MG63 (cell line): ENCODE data around the gene SMTNL1. TPM values are rescaled to one million over a fixed set of nuclear protein-coding genes. Genes with fewer than 3 reads are reported as not detected.

Experiments
- DNase-seq: peaks from one replicate; pipeline ENCODE4 v3.0.0-alpha.2; 2020
- H3K27me3 ChIP-seq: fragments of 250-450 bp; sonication (Bioruptor Pico); 2 replicates; pipeline ENCODE4 v1.5.1; 2020; ENCODE audit warnings: mild to moderate bottlenecking, moderate library complexity
- H3K36me3 ChIP-seq: fragments of 250-450 bp; sonication (Bioruptor Pico); 2 replicates; pipeline ENCODE4 v1.5.1; 2020; ENCODE audit warnings: mild to moderate bottlenecking, moderate library complexity
- H3K4me3 ChIP-seq: fragments of 250-450 bp; sonication (Bioruptor Pico); 2 replicates; pipeline ENCODE4 v1.5.1; 2020; ENCODE audit warnings: mild to moderate bottlenecking, moderate library complexity
- H3K9me3 ChIP-seq: fragments of 250-450 bp; sonication (Bioruptor Pico); 2 replicates; pipeline ENCODE4 v1.5.1; 2020; ENCODE audit warnings: mild to moderate bottlenecking, moderate library complexity
- total RNA-seq: library from RNA; depleted of rRNA; stranded (reverse); fragments of >200 nt; shearing (Covaris generic); gene quantifications from 2 replicates; pipeline ENCODE4 v1.2.3, GENCODE V29; 2014; ENCODE audit warnings: low replicate concordance

Gene SMTNL1
- total RNA-seq, 1 experiment from 2014 or later = not detected

DNA sequence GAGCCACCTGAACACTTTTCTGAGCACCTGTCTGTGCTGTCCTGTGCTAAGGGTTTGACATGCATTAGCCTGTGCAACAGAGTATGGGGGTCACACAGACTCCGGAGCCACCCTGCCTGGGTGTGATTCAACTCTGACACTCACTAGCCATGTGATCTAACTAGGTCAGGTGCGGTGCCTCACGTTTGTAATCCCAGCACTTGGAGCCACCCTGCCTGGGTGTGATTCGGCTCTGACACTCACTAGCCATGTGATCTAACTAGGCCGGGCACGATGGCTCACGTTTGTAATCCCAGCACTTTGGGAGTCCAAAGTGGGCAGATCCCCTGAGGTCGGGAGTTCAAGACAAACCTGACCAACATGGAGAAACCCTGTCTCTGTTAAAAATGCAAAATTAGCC is 18.6 kb downstream of the SMTNL1 start:
- H3K9me3 ChIP-seq = no peaks in the 10 kb centered on the region
- no peaks in the 10 kb centered on the region; the same call in 1 of the 2 replicates for H3K36me3 ChIP-seq
- no peak for DNase-seq
- H3K4me3 ChIP-seq = no peak overlapping the region
- H3K27me3 ChIP-seq = no peaks in the 10 kb centered on the region

- no peak overlapping the region for H3K4me3 ChIP-seq
- no peaks in the 10 kb centered on the region; the same call in none of the 2 replicates for H3K36me3 ChIP-seq
- H3K27me3 ChIP-seq = no peaks in the 10 kb centered on the region
- DNase-seq = no peak
- H3K9me3 ChIP-seq = no peaks in the 10 kb centered on the region
Observed at GRCh38 chr11:57560146-57560545, 22.8 kb downstream of the SMTNL1 start.

GRCh38 chr11:57562596-57562995 is 25.2 kb downstream of the SMTNL1 start:
- DNase-seq = no peak
- no peaks in the 10 kb centered on the region; the same call in none of the 2 replicates for H3K36me3 ChIP-seq
- no peaks in the 10 kb centered on the region for H3K27me3 ChIP-seq
- no peak overlapping the region for H3K4me3 ChIP-seq
- no peaks in the 10 kb centered on the region for H3K9me3 ChIP-seq

GRCh38 chr11:57566005-57566904 is 28.9 kb downstream of the SMTNL1 start:
- Histone ChIP-seq H3K9me3 (no peaks in the 10 kb centered on the region), H3K27me3 (no peaks in the 10 kb centered on the region), H3K36me3 (no peaks in the 10 kb centered on the region; the same call in 1 of the 2 replicates), H3K4me3 (peak overlapping the region; percentile 64)
- no peak for DNase-seq

- H3K4me3 ChIP-seq = peak overlapping the region; percentile 64
- no peaks in the 10 kb centered on the region for H3K27me3 ChIP-seq
- H3K9me3 ChIP-seq = no peaks in the 10 kb centered on the region
- no peaks in the 10 kb centered on the region; the same call in 1 of the 2 replicates for H3K36me3 ChIP-seq
- no peak for DNase-seq
Observed at GRCh38 chr11:57566905-57567514, 29.6 kb downstream of the SMTNL1 start.

GRCh38 chr11:57567515-57568329 is 30.3 kb downstream of the SMTNL1 start, which contains the start of gene UBE2L6:
TSS of gene UBE2L6 (minus strand) at chr11:57567672. CDS start at chr11:57567611, 61 bp downstream.
- no peaks in the 10 kb centered on the region for H3K27me3 ChIP-seq
- no peaks in the 10 kb centered on the region for H3K9me3 ChIP-seq
- H3K36me3 ChIP-seq = no peaks in the 10 kb centered on the region; the same call in 1 of the 2 replicates
- DNase-seq = peak; percentile 63
- peak within 1 kb of the TSS; percentile 64 for H3K4me3 ChIP-seq

- no peak for DNase-seq
- H3K36me3 ChIP-seq = no peaks in the 10 kb centered on the region; the same call in 1 of the 2 replicates
- H3K4me3 ChIP-seq = peak overlapping the region; percentile 64
- no peaks in the 10 kb centered on the region for H3K27me3 ChIP-seq
- no peaks in the 10 kb centered on the region for H3K9me3 ChIP-seq
Observed at GRCh38 chr11:57568330-57568766, 31.0 kb downstream of the SMTNL1 start.

DNA sequence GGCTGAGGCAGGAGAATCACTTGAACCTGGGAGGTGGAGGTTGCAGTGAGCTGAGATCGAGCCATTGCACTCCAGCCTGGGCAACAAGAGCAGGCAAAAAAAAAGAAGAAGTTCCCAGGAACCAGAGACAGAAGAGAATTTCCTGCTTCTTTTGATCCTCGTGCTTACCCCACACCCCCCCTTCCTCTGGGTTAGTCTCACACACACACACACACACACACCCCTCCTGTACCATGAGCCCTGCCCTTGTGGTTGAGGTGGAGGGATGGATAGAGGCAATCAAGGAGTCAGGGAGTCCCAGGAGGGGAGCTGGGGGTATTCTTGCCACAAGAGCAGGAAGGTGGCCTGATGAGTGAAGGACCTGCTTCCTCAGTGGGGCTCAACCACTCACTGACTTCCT is 34.2 kb downstream of the SMTNL1 start:
- no peak for DNase-seq
- H3K4me3 ChIP-seq = no peak overlapping the region
- no peaks in the 10 kb centered on the region for H3K9me3 ChIP-seq
- H3K27me3 ChIP-seq = no peaks in the 10 kb centered on the region
- no peaks in the 10 kb centered on the region for H3K36me3 ChIP-seq

DNA sequence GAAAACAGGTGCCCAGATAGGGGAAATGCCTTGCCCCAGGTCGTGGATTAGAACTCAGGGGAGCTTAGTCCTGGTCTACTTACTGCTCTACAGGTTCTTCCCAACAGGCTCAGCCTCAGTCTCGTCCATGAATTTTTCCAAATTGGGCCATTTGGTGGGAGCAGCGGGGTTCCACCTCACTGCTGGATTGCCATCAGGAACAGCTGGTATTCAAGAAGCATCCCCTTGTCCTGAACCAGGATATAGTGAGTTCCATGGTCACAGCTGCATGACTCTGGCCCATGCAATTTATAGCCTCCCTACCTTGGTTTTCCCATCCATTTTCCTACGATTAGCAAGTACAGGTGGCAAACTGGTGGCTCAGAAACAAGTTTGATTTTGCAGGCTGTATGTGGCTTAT is 36.7 kb downstream of the SMTNL1 start:
- Histone ChIP-seq H3K36me3 (no peaks in the 10 kb centered on the region), H3K27me3 (no peaks in the 10 kb centered on the region), H3K9me3 (no peaks in the 10 kb centered on the region), H3K4me3 (no peak overlapping the region)
- no peak for DNase-seq

- no peak for DNase-seq
- Histone ChIP-seq H3K4me3 (no peak overlapping the region), H3K36me3 (no peaks in the 10 kb centered on the region), H3K9me3 (no peaks in the 10 kb centered on the region), H3K27me3 (no peaks in the 10 kb centered on the region)
Observed at GRCh38 chr11:57584341-57584740, 46.9 kb downstream of the SMTNL1 start.

GRCh38 chr11:57585301-57585700 is 47.9 kb downstream of the SMTNL1 start:
- Histone ChIP-seq H3K27me3 (no peaks in the 10 kb centered on the region), H3K4me3 (no peak overlapping the region), H3K9me3 (no peaks in the 10 kb centered on the region), H3K36me3 (no peaks in the 10 kb centered on the region)
- no peak for DNase-seq

DNA sequence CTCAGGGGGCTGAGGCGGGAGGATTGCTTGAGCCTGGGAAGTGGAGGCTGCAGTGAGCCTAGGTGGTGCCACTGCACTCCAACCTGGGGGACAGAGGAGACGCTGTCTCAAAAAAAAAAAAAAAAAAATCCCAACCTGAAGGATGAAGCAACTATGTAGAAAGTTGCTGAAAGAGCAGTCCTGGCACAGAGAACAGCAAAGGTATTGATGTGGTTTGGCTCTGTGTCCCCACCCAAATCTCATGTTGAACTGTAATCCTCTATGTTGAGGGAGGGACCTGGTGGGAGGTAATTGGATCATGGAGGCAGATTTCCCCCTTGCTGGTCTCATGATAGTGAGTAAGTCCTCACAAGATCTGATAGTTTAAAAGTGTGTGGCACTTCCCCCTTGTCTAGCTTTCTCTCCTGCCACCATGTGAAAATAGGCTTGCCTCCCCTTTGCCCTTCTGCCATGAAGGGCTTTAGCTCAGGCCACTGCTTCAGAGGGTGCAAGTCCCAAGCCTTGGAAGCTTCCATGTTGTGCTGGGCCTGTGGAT is 49.4 kb downstream of the SMTNL1 start:
- H3K27me3 ChIP-seq = no peaks in the 10 kb centered on the region
- H3K36me3 ChIP-seq = no peaks in the 10 kb centered on the region
- DNase-seq = no peak
- H3K4me3 ChIP-seq = no peak overlapping the region
- H3K9me3 ChIP-seq = no peaks in the 10 kb centered on the region

DNA sequence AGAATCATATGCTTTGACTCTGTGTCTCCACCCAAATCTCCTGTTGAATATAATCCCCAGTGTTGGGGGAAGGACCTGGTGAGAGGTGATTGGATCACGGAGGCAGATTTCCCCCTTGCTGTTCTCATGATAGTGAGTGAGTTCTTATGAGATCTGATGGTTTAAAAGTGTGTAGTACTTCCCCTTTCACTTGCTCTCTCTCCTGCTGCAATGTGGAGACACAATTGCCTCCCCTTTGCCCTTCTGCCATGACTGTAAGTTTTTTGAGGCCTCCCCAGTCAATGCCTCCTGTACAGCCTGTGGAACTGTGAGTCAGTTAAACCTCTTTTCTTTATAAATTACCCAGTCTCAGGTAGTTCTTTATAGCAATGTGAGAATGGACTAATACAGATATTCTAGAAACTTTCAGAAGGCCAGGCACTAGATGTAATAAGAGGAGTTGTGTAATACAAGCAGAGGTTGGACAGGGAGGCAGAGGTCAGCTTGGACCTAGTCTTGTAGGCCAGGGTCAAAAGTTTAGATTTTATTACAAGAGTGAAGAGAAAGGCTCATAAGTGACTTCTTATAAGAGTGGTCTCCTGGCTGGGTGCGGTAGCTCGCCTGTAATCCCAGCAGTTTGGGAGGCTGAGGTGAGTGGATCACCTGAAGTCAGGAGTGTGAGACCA is 50.8 kb downstream of the SMTNL1 start:
- DNase-seq = no peak
- Histone ChIP-seq H3K36me3 (no peaks in the 10 kb centered on the region), H3K27me3 (no peaks in the 10 kb centered on the region), H3K4me3 (no peak overlapping the region), H3K9me3 (no peaks in the 10 kb centered on the region)

DNA sequence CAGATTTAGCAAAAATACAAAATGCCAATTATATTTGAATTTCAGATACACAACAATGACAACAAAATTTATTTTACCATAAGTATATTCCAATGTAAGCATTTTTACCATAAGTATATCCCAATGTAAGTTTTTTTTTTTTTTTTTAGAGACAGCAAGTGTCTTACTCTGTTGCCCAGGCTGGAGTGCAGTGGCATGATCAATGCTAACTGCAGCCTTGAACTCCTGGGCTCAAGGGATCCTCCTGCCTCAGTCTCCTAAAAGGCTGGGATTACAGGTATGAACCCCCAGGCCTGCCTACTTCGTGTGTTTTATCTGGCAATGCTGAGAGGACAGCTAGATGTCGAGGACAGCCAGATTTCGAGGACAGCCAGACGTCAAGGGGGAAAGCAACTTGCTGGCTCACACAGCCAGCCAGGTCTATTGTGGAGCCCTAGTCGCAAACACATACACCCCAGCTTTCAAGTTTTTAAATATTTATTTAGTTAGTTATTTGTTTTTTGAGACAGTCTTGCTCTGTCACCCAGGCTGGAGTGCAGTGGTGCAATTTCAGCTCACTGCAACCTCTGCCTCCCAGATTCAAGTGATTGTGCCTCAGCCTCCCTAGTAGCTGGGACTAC is 59.0 kb downstream of the SMTNL1 start:
- Histone ChIP-seq H3K27me3 (peaks cover 3% of the 10 kb centered on the region; the same call in 1 of the 2 replicates), H3K36me3 (no peaks in the 10 kb centered on the region)
- no peak for DNase-seq

DNA sequence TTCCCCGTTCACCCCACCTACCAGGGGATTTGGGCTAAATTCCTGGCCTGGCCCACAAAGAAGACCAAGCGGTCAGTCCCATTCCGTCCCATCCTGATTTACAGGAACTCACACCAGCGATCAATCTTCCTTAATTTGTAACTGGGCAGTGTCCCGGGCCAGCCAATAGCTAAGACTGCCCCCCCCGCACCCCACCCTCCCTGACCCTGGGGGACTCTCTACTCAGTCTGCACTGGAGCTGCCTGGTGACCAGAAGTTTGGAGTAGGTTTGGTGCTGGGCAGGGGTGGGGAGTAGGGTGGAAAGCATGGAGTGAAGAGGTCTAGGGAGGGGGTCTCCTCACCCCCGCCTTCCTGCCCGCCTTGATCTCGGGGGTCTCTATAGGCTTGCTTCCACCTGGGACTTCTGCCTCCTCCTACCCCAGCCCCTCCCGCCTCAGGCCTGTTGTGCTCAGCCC is 60.1 kb downstream of the SMTNL1 start, which contains the start of gene SERPING1:
Gene SERPING1, plus strand, starts transcription at position 225 of the 455 bp plus-strand sequence. CDS start 586 bp downstream, outside the sequence.
- H3K36me3 ChIP-seq = no peaks in the 10 kb centered on the region
- peaks cover 3% of the 10 kb centered on the region; the same call in 1 of the 2 replicates for H3K27me3 ChIP-seq
- peak within 1 kb of the TSS; percentile 13 for H3K4me3 ChIP-seq
- H3K9me3 ChIP-seq = no peaks in the 10 kb centered on the region
- DNase-seq = no peak

More for the DNA sequence above, 59.0 kb downstream of the SMTNL1 start:
- H3K9me3 ChIP-seq = no peaks in the 10 kb centered on the region
- no peak overlapping the region for H3K4me3 ChIP-seq
